GOT3 (cell line): ENCODE results near the gene TMBIM1.

Experiments used
- DNase-seq: peaks from one replicate; lab custom pipeline; 2025; ENCODE audit warnings: mixed read lengths; lab: John Stamatoyannopoulos, UW

TMBIM1 gene

GRCh38 chr2:218257390-218257981 is 34.8 kb downstream of the TMBIM1 start:
- no peak for DNase-seq

- DNase-seq = no peak
Observed at GRCh38 chr2:218256612-218257350, 35.5 kb downstream of the TMBIM1 start.

- DNase-seq = no peak
Observed at GRCh38 chr2:218255446-218255845, 36.9 kb downstream of the TMBIM1 start.

- DNase-seq = no peak
Observed at GRCh38 chr2:218253232-218253625, 39.1 kb downstream of the TMBIM1 start.

- no peak for DNase-seq
Observed at GRCh38 chr2:218252509-218253231, 39.6 kb downstream of the TMBIM1 start.

- DNase-seq = no peak
Observed at GRCh38 chr2:218249691-218250090, 42.6 kb downstream of the TMBIM1 start.

GRCh38 chr2:218245214-218245613 is 47.1 kb downstream of the TMBIM1 start:
- DNase-seq = no peak

- DNase-seq = no peak
Observed at GRCh38 chr2:218244665-218245064, 47.6 kb downstream of the TMBIM1 start.

GRCh38 chr2:218244204-218244603 is 48.1 kb downstream of the TMBIM1 start:
- no peak for DNase-seq

GRCh38 chr2:218238887-218239286 is 53.4 kb downstream of the TMBIM1 start:
- no peak for DNase-seq

GRCh38 chr2:218236829-218237228 is 55.5 kb downstream of the TMBIM1 start:
- no peak for DNase-seq

GRCh38 chr2:218235017-218235416 is 57.3 kb downstream of the TMBIM1 start:
- DNase-seq = no peak

GRCh38 chr2:218234521-218234920 is 57.8 kb downstream of the TMBIM1 start:
- no peak for DNase-seq

GRCh38 chr2:218233543-218233942 is 58.8 kb downstream of the TMBIM1 start:
- no peak for DNase-seq

- DNase-seq = no peak
Observed at GRCh38 chr2:218230882-218231281, 61.4 kb downstream of the TMBIM1 start.

- DNase-seq = no peak
Observed at GRCh38 chr2:218229851-218230250, 62.5 kb downstream of the TMBIM1 start.

- DNase-seq = no peak
Observed at GRCh38 chr2:218229239-218229638, 63.1 kb downstream of the TMBIM1 start.

- no peak for DNase-seq
Observed at GRCh38 chr2:218228366-218229090, 63.8 kb downstream of the TMBIM1 start.

GRCh38 chr2:218226903-218227302 is 65.4 kb downstream of the TMBIM1 start:
- no peak for DNase-seq
